GM23338 (cell line): ENCODE data around the gene PRDM1. TPM values are rescaled to one million over a fixed set of nuclear protein-coding genes. Genes with fewer than 3 reads are reported as not detected.

Experiments
- ATAC-seq: fragments of 200-7000 bp; cut with Tn5 transposase; 3 replicates; pipeline ENCODE4 v1.9.1; 2020
- DNase-seq: peaks from one replicate; pipeline ENCODE4 v3.0.0-alpha.2; 2015; ENCODE audit warnings: low spot score
- H2AFZ ChIP-seq: fragments of 200-600 bp; sonication (generic); 2 replicates; pipeline ENCODE4 v1.8.0; 2016; ENCODE audit warnings: antibody characterized with exemption, mild to moderate bottlenecking, moderate library complexity
- H3F3A ChIP-seq: fragments of 200-600 bp; sonication (generic); replicated peaks from 2 replicates; pipeline ENCODE4 v1.8.0; 2017; ENCODE audit warnings: antibody characterized with exemption, mixed run types, low read depth
- H3K27ac ChIP-seq: fragments of 200-600 bp; sonication (generic); 2 replicates; pipeline ENCODE4 v1.6.1; 2016; ENCODE audit warnings: low read depth
- H3K27me3 ChIP-seq: fragments of 200-600 bp; sonication (generic); 2 replicates; pipeline ENCODE4 v1.8.0; 2016; ENCODE audit warnings: mild to moderate bottlenecking, mixed run types, moderate library complexity; ENCODE audit not compliant: insufficient read depth
- H3K36me3 ChIP-seq: fragments of 200-600 bp; sonication (generic); 2 replicates; pipeline ENCODE4 v1.8.0; 2016; ENCODE audit warnings: mild to moderate bottlenecking; ENCODE audit not compliant: insufficient read depth
- H3K4me1 ChIP-seq: fragments of 200-600 bp; sonication (generic); 2 replicates; pipeline ENCODE4 v1.8.0; 2016; ENCODE audit warnings: mild to moderate bottlenecking, moderate library complexity; ENCODE audit not compliant: insufficient read depth
- H3K4me2 ChIP-seq: fragments of 200-600 bp; sonication (generic); 2 replicates; pipeline ENCODE4 v1.7.1; 2017; ENCODE audit warnings: mixed run types
- H3K4me3 ChIP-seq: fragments of 200-600 bp; sonication (generic); 2 replicates; pipeline ENCODE4 v1.6.1; 2016; ENCODE audit warnings: mixed run types
- H3K79me2 ChIP-seq: fragments of 200-600 bp; sonication (generic); replicated peaks from 2 replicates; pipeline ENCODE4 v1.8.0; 2017; ENCODE audit warnings: mild to moderate bottlenecking; ENCODE audit not compliant: insufficient read depth
- H3K9me2 ChIP-seq: fragments of 200-600 bp; sonication (generic); 2 replicates; pipeline ENCODE4 v1.8.0; 2017; ENCODE audit not compliant: insufficient read depth
- H4K20me1 ChIP-seq: fragments of 200-600 bp; sonication (generic); replicated peaks from 2 replicates; pipeline ENCODE4 v1.8.0; 2017; ENCODE audit warnings: mild to moderate bottlenecking; ENCODE audit not compliant: insufficient read depth
- H3K27ac Mint-ChIP-seq: 2 replicates; pipeline ENCODE4 v1.8.0; 2020; ENCODE audit warnings: inconsistent platforms, mild to moderate bottlenecking, moderate library complexity, mixed read lengths
- H3K27me3 Mint-ChIP-seq: 3 replicates; pipeline ENCODE4 v1.8.0; 2022; ENCODE audit warnings: low read depth, mild to moderate bottlenecking, moderate library complexity, mixed read lengths, inconsistent platforms; ENCODE audit not compliant: insufficient read depth, poor library complexity
- H3K36me3 Mint-ChIP-seq: 3 replicates; pipeline ENCODE4 v1.8.0; 2021; ENCODE audit warnings: low read depth, mild to moderate bottlenecking, inconsistent platforms, moderate library complexity, mixed read lengths
- H3K4me1 Mint-ChIP-seq: 3 replicates; pipeline ENCODE4 v1.8.0; 2020; ENCODE audit warnings: mild to moderate bottlenecking, inconsistent platforms, mixed read lengths
- H3K4me3 Mint-ChIP-seq: 3 replicates; pipeline ENCODE4 v1.8.0; 2021; ENCODE audit warnings: moderate library complexity, mild to moderate bottlenecking, inconsistent platforms, mixed read lengths
- H3K9me3 Mint-ChIP-seq: 3 replicates; pipeline ENCODE4 v1.8.0; 2020; ENCODE audit warnings: moderate library complexity, mild to moderate bottlenecking, inconsistent platforms, mixed read lengths
- EZH2phosphoT487 ChIP-seq: fragments of 200-600 bp; sonication (generic); IDR thresholded peaks from one replicate; pipeline ENCODE4 v1.8.1; 2018; ENCODE audit warnings: antibody characterized with exemption; ENCODE audit not compliant: unreplicated experiment
- JUNB ChIP-seq: IDR thresholded peaks from one replicate; pipeline ENCODE4 v1.6.1; 2016; ENCODE audit warnings: antibody characterized with exemption; ENCODE audit not compliant: unreplicated experiment
- NANOG ChIP-seq: IDR thresholded peaks from 2 replicates; pipeline ENCODE4 v1.6.1; 2016; ENCODE audit warnings: antibody characterized with exemption, borderline replicate concordance
- ZNF331 ChIP-seq: fragments of 250-450 bp; sonication (Bioruptor Pico); IDR thresholded peaks from 2 replicates; pipeline ENCODE4 v1.5.0; 2020; ENCODE audit warnings: low read depth, mild to moderate bottlenecking, moderate library complexity
- polyA plus RNA-seq: library from polyadenylated mRNA; unstranded; fragments of >200 nt; fragmentation: Nextera tagmentation; extraction: Ambion mirVana; gene quantifications from 2 replicates; pipeline ENCODE4 v1.2.1, GENCODE V29; 2016
- total RNA-seq: library from RNA; depleted of rRNA; stranded (reverse); fragments of >200 nt; shearing (Covaris generic); gene quantifications from 2 replicates; pipeline ENCODE4 v1.2.3, GENCODE V29; 2014
- TF ChIP-seq, protein P1 (sequence below), 2 experiments: fragments of 200-600 bp in 1 of 2; sonication (generic) in 1 of 2; conservative IDR thresholded peaks; 2 replicates each; pipeline versions ENCODE4 v1.5.1 to v1.6.1; 2016 to 2017; ENCODE audit warnings: antibody characterized with exemption in 2 of 2, low read depth in 2 of 2, mild to moderate bottlenecking in 2 of 2, moderate library complexity in 1 of 2
- TF ChIP-seq, protein P2 (sequence below): fragments of 250-450 bp; sonication (Bioruptor Pico); IDR thresholded peaks from 2 replicates; pipeline ENCODE4 v1.5.0; 2020; ENCODE audit warnings: mild to moderate bottlenecking, moderate library complexity

PRDM1 gene
- total and polyA plus RNA-seq, 2 experiments from 2014 or later = 0.65 to 0.73 TPM

DNA sequence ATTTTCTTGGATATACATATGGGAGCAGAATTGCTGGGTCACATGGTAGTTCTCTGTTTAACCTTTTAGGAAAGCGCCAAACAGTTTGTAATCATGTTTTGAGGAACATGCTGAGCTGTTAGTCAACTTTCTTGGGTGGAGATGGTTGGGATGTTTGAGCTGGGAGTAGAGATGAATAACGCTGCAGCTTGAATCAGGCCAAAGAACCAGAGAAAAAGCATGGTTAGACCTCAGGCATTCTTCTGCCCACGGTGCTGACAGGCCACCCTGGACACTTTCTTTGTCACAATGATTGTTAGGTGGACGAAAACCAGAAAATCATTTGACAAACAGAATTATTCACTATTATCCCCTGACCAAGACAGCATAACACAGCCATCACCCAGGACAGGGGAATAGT, 66.8 kb downstream of the PRDM1 start:
- ATAC-seq (no peak), DNase-seq (no peak)
- Mint-ChIP-seq H3K27me3 (no peaks in the 10 kb centered on the region), H3K9me3 (no peaks in the 10 kb centered on the region), H3K36me3 (no peaks in the 10 kb centered on the region), H3K4me3 (no peak overlapping the region), H3K4me1 (peaks cover 12% of the 10 kb centered on the region), H3K27ac (no peak overlapping the region)
- Histone ChIP-seq H3K27me3 (no peaks in the 10 kb centered on the region), H3K27ac (no peak overlapping the region), H3K36me3 (no peaks in the 10 kb centered on the region), H3K79me2 (no peaks in the 10 kb centered on the region), H3K9me2 (no peaks in the 10 kb centered on the region), H3F3A (no peaks in the 10 kb centered on the region), H3K4me2 (no peak overlapping the region), H3K4me3 (no peak overlapping the region), H2AFZ (no peak overlapping the region), H3K4me1 (peaks cover 16% of the 10 kb centered on the region), H4K20me1 (no peaks in the 10 kb centered on the region)
- TF ChIP-seq EZH2phosphoT487 (no peak), NANOG (no peak), JUNB (no peak), ZNF331 (CRISPR knock-in tag) (no peak)
- TF ChIP-seq, protein P1, sequence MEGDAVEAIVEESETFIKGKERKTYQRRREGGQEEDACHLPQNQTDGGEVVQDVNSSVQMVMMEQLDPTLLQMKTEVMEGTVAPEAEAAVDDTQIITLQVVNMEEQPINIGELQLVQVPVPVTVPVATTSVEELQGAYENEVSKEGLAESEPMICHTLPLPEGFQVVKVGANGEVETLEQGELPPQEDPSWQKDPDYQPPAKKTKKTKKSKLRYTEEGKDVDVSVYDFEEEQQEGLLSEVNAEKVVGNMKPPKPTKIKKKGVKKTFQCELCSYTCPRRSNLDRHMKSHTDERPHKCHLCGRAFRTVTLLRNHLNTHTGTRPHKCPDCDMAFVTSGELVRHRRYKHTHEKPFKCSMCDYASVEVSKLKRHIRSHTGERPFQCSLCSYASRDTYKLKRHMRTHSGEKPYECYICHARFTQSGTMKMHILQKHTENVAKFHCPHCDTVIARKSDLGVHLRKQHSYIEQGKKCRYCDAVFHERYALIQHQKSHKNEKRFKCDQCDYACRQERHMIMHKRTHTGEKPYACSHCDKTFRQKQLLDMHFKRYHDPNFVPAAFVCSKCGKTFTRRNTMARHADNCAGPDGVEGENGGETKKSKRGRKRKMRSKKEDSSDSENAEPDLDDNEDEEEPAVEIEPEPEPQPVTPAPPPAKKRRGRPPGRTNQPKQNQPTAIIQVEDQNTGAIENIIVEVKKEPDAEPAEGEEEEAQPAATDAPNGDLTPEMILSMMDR (conservative IDR thresholded peaks at IDR 0.05; ENCODE audit: low read depth in 2 of 2) = no peak
- TF ChIP-seq, protein P2, sequence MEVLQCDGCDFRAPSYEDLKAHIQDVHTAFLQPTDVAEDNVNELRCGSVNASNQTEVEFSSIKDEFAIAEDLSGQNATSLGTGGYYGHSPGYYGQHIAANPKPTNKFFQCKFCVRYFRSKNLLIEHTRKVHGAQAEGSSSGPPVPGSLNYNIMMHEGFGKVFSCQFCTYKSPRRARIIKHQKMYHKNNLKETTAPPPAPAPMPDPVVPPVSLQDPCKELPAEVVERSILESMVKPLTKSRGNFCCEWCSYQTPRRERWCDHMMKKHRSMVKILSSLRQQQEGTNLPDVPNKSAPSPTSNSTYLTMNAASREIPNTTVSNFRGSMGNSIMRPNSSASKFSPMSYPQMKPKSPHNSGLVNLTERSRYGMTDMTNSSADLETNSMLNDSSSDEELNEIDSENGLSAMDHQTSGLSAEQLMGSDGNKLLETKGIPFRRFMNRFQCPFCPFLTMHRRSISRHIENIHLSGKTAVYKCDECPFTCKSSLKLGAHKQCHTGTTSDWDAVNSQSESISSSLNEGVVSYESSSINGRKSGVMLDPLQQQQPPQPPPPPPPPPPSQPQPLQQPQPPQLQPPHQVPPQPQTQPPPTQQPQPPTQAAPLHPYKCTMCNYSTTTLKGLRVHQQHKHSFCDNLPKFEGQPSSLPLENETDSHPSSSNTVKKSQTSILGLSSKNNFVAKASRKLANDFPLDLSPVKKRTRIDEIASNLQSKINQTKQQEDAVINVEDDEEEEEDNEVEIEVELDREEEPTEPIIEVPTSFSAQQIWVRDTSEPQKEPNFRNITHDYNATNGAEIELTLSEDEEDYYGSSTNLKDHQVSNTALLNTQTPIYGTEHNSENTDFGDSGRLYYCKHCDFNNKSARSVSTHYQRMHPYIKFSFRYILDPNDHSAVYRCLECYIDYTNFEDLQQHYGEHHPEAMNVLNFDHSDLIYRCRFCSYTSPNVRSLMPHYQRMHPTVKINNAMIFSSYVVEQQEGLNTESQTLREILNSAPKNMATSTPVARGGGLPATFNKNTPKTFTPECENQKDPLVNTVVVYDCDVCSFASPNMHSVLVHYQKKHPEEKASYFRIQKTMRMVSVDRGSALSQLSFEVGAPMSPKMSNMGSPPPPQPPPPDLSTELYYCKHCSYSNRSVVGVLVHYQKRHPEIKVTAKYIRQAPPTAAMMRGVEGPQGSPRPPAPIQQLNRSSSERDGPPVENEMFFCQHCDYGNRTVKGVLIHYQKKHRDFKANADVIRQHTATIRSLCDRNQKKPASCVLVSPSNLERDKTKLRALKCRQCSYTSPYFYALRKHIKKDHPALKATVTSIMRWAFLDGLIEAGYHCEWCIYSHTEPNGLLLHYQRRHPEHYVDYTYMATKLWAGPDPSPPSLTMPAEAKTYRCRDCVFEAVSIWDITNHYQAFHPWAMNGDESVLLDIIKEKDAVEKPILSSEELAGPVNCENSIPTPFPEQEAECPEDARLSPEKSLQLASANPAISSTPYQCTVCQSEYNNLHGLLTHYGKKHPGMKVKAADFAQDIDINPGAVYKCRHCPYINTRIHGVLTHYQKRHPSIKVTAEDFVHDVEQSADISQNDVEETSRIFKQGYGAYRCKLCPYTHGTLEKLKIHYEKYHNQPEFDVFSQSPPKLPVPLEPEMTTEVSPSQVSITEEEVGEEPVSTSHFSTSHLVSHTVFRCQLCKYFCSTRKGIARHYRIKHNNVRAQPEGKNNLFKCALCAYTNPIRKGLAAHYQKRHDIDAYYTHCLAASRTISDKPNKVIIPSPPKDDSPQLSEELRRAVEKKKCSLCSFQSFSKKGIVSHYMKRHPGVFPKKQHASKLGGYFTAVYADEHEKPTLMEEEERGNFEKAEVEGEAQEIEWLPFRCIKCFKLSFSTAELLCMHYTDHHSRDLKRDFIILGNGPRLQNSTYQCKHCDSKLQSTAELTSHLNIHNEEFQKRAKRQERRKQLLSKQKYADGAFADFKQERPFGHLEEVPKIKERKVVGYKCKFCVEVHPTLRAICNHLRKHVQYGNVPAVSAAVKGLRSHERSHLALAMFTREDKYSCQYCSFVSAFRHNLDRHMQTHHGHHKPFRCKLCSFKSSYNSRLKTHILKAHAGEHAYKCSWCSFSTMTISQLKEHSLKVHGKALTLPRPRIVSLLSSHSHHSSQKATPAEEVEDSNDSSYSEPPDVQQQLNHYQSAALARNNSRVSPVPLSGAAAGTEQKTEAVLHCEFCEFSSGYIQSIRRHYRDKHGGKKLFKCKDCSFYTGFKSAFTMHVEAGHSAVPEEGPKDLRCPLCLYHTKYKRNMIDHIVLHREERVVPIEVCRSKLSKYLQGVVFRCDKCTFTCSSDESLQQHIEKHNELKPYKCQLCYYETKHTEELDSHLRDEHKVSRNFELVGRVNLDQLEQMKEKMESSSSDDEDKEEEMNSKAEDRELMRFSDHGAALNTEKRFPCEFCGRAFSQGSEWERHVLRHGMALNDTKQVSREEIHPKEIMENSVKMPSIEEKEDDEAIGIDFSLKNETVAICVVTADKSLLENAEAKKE (CRISPR knock-in tag) = no peak
